IPS-11a (cell line): ENCODE data around the gene CCDC15.
A peak's percentile ranks its signal among the peaks of the same experiment; 100 is the strongest.
"Not testable (repeated sequence)": the region's sequence is repeated elsewhere in the genome, so short reads cannot be mapped to it uniquely, and the experiment has no call there.

Experiments
- H3K4me3 ChIP-seq: one replicate; pipeline ENCODE4 v1.5.1; 2013; ENCODE audit warnings: low read depth, low read length, control low read depth

CCDC15 gene

DNA sequence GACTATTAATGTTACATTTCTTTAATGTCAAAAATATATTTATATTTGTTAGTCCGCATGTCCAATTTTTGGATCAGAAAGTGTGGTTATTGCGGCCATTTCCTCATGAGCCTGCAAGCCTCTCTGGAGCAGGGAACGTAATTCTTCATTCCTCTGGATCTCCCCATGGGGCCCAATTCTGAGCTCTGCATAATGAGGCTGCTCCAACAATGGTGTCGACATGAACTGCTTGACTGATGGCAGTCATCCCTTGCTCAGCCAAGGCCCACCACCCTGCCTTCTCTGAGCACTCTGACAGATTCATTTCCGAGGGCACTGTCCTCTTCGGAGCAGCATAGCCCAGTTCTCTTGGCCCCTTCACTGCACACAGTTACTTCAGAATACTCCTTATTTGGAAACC lies 15.0 kb upstream of the CCDC15 start:
- no peak overlapping the region for H3K4me3 ChIP-seq

GRCh38 chr11:124941703-124942102 lies 12.3 kb upstream of the CCDC15 start:
- no peak overlapping the region for H3K4me3 ChIP-seq

GRCh38 chr11:124942466-124943253 lies 11.3 kb upstream of the CCDC15 start:
- H3K4me3 ChIP-seq = no peak overlapping the region

DNA sequence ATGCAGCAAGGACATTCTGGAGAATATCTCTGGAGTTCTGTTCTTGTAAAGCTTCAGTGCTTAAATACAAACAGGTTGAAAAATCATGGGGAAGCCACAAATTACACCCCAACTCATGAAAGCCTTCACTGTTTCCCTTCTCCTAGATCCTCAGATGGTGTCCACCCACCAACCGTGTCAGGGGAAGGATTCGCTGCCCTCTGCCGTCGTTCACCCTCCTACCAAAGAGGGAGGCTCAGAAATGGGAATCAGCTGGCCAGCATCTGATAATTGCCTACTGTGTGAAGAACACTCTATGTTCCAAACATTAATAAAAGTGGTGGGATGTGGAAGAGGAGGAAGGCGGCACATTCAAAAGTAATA lies 10.8 kb upstream of the CCDC15 start:
- no peak overlapping the region for H3K4me3 ChIP-seq

DNA sequence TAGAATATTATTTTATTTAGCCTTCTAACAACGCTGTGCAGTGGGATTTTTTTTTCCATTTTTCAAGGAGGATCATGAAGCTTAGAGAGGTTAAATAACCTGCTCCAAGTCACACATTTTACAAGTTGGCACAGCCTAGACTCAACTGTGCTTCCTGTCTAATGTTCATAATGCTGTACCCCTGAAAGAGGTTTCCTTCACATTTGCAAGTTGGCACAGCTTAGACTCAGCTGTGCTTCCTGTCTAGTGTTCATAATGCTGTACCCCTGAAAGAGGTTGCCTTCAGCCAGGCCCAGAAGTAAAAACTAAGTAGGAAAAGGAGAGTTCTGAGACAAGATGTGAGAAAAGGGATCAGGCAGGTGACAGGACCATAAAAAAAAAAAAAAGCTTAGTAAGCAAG lies 10.3 kb upstream of the CCDC15 start:
- H3K4me3 ChIP-seq = no peak overlapping the region

DNA sequence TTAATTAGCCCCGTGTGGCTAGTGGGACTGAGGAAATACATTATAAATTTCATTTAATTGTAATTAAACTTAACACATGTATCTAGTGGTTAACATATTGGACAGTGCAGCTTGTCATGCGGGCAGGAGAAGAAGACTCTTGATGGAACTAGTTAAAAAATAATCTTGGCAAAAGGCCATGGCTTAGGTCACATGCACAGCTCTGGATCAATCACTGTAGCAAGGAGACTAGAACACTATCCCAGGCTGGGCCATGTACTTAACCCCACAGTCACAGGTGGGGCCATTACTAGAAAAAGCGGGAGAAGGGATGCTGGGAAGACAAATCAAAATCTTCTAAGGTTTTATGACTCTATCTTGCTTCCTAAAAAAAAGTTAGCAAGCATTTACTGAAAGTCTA lies 9.4 kb upstream of the CCDC15 start:
- no peak overlapping the region for H3K4me3 ChIP-seq

- H3K4me3 ChIP-seq = no peak overlapping the region
These were observed 8.2 kb upstream of the CCDC15 start for GRCh38 chr11:124945826-124946225.

GRCh38 chr11:124946735-124947141 lies 7.3 kb upstream of the CCDC15 start:
- no peak overlapping the region for H3K4me3 ChIP-seq

DNA sequence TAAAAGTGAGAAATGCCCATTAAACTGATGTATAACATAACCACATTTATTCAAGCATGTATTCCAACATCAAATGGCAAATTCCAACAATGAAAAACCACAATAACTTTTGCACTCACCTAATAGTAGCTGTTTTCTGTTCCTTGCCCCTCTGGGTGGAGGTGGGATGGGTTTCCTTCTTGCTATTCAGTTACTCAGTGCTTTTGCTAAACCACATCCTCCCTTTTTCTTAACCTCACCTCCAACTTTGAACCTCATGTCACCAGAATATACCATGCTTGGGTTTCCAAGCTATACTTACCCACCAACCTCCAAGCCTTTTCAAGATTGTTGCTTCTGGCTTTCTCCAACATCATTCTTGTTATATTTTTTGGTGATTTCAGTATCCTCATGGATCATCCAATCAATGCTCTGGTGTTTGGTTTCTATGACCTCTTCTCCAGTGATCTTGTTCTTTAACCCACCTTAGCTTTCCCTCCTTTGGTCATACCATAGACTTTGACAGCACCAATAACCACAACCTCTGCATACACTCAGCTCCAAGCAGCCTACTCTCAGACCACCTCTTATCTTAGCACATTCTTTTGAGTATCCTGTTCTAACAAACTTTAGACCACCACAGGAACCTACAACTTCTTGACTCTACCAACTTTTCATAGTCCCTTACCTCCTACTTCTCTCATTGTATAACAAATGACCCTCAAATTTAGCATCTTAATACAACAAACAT lies 3.2 kb upstream of the CCDC15 start:
- no peak overlapping the region for H3K4me3 ChIP-seq

GRCh38 chr11:124951341-124951740 lies 2.7 kb upstream of the CCDC15 start:
- H3K4me3 ChIP-seq = no peak overlapping the region

DNA sequence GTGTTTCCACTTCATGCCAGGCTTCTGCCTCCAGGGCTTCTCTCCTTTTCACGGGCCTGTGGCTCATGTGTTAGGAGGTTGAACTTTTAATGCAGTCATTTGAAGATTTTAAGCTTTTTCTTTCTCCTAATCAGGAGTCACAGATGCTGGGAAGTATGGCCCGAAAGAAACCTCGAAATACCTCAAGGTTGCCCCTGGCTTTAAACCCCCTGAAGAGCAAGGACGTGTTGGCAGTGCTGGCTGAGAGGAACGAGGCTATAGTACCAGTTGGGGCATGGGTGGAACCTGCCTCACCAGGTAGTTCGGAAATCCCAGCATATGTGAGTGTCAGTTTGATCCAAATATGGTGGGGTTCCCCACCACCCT lies 571 bp downstream of the CCDC15 start:
- H3K4me3 ChIP-seq = peak overlapping the region; percentile 79

- H3K4me3 ChIP-seq = no peak overlapping the region
These were observed 1.0 kb downstream of the CCDC15 start for GRCh38 chr11:124955035-124955434.

GRCh38 chr11:124961972-124962609 lies 8.1 kb downstream of the CCDC15 start:
- no peak overlapping the region for H3K4me3 ChIP-seq

DNA sequence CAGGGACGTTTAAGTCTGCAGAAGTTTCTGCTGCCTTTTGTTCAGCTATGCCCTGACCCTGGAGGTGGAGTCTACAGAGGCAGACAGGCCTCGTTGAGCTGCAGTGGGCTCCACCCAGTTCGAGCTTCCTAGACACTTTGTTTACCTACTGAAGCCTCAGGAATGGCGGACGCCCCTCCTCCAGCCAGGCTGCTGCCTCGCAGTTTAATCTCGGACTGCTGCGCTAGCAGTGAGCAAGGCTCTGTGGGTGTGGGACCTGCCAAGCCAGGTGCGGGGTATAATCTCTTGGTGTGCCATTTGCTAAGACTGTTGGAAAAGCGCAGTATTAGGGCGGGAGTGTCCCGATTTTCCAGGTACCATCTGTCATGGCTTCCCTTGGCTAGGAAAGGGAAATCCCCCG lies 14.2 kb downstream of the CCDC15 start:
- not testable (repeated sequence) for H3K4me3 ChIP-seq

DNA sequence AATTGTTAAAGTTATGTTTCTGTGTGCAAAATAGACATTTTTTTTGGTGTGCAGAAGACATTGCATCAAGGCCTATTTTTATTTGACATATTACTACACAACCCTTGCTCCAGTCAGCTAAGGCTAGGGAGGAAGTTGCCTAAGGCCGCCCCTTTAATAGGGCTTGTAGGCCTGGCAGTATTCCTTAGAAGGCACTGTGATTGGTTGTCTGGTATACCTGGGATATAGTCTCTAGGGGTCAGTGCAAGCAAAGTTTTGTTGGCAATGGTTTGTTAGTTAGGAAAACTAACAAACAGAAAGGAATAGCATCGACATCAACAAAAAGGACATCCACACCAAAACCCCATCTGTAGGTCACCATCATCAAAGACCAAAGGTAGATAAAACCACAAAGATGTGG lies 16.9 kb downstream of the CCDC15 start:
- no peak overlapping the region for H3K4me3 ChIP-seq

DNA sequence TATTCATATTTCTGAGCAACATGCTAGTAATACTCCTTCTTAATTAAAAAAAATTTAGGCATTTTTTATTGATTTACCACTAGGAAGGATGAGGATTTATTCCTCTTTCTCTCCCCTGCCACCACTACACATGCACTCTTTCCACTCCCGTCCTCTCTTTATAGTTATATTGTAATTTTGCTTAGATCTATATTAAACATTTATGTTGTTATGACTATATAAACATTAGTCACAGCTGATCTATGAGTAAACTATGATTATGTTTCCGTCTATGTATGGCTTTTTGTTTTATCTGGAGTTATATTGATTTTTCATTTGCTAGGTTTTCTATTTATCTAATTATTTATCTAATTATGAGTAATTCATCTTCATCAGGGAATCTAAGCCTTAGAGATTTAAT lies 17.8 kb downstream of the CCDC15 start:
- H3K4me3 ChIP-seq = no peak overlapping the region

DNA sequence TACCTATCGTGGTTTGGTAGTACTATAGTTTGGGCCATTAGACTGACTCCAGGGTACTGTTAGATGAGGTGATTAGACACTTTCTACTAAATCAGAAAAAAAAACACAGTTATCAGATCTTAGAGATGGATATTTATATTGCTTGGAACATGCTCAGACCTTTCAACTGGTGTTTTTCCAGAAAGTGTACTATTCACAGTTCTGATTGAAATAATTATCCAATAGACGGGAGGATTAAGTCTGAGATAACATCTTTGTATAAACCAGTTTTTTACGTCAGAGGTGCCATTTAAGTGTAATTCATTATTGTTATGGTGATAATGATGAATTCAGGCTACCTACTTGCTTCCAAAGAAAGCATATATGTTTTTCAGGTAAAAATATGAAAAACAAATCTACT lies 22.5 kb downstream of the CCDC15 start:
- H3K4me3 ChIP-seq = no peak overlapping the region

GRCh38 chr11:124977006-124977405 lies 23.0 kb downstream of the CCDC15 start:
- no peak overlapping the region for H3K4me3 ChIP-seq

GRCh38 chr11:124978316-124978715 lies 24.3 kb downstream of the CCDC15 start:
- H3K4me3 ChIP-seq = no peak overlapping the region

DNA sequence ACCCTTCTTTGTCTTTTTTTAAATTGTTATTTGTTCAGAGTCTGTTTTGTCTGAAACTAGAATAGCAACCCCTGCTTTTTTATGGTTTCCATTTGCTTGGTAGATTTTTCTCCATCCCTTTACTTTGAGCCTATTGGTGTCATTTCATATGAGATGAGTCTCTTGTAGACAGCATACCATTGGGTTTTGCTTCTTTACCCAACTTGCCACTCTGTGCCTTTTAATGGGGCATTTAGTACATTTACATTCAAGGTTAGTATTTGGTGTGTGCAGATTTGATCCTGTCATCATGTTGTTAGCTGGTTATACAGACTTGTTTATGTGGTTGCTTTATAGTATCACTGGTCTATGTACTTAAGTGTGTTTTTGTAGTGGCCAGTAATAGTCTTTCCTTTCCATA lies 28.0 kb downstream of the CCDC15 start:
- H3K4me3 ChIP-seq = no peak overlapping the region

- no peak overlapping the region for H3K4me3 ChIP-seq
These were observed 29.9 kb downstream of the CCDC15 start for GRCh38 chr11:124983674-124984511.
